PC-3 (cell line): ENCODE results near the gene TMED1.

ENCODE experiments used
- CTCF ChIP-seq: fragments of 300-600 bp; sonication (generic); conservative IDR thresholded peaks from 2 replicates; pipeline ENCODE4 v1.5.1; 2017; ENCODE audit warnings: antibody characterized with exemption, low read depth, mild to moderate bottlenecking, low read length
- EZH2 ChIP-seq: fragments of 300-600 bp; sonication (generic); IDR thresholded peaks from one replicate; pipeline ENCODE4 v1.6.1; 2017; ENCODE audit warnings: antibody characterized with exemption, mild to moderate bottlenecking, low read length; ENCODE audit not compliant: unreplicated experiment
- EZH2phosphoT487 ChIP-seq: fragments of 300-600 bp; sonication (generic); IDR thresholded peaks from 2 replicates; pipeline ENCODE4 v1.6.1; 2018; ENCODE audit warnings: mild to moderate bottlenecking, antibody characterized with exemption, low read length, borderline replicate concordance

- TF ChIP-seq EZH2: no peak
- no peak for TF ChIP-seq EZH2phosphoT487
- no peak for TF ChIP-seq CTCF
Measured at GRCh38 chr19:10805758-10806247, 30.2 kb downstream of the TMED1 start.
